ENCODE measurements around the gene TGM3.

The TGM3 gene

DNA sequence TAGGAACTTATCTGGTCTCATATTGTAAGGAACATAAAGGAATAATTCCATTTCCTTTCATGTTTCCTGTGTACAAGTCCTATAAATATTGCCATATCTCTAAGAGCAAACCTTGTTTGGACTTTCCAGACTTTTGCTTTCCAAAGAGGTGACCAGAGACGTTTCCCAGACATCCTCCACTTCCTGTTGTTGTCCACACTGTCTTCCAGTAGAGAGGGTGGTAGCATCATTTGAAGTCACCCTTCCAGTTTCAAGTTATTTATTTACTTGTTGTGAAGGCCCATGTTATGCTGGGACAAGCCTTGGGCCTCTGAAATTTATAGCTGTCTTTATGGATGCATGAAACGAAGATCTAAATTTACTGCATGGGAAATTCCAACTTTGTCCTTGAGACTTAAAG is 10.6 kb upstream of the TGM3 start:
- no peak for DNase-seq

GRCh38 chr20:2285613-2286012 is 10.2 kb upstream of the TGM3 start:
- no peak for DNase-seq

GRCh38 chr20:2287504-2287903 is 8.3 kb upstream of the TGM3 start:
- no peak for DNase-seq

GRCh38 chr20:2289475-2289874 is 6.3 kb upstream of the TGM3 start:
- no peak for DNase-seq

- DNase-seq: no peak
These were observed 5.3 kb upstream of the TGM3 start for GRCh38 chr20:2290486-2290885.

GRCh38 chr20:2292416-2293110 is 3.2 kb upstream of the TGM3 start:
- DNase-seq: no peak

DNA sequence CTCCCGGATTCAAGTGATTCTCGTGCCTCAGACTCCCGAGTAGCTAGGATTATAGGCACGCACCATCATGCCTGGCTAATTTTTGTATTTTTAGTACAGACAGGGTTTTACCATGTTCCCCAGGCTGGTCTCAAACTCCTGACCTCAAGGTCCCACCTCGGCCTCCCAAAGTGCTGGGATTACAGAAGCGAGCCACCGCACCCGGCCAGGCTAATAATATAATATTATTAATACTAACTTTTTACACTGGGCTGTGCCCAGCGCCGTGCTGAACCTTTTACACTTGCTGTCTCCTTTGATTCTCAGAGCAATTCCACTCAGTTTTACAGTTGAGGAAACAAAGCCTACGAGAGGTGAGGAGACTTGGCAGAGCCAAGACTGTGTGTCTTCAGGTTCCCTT is 2.3 kb upstream of the TGM3 start:
- DNase-seq: no peak

DNA sequence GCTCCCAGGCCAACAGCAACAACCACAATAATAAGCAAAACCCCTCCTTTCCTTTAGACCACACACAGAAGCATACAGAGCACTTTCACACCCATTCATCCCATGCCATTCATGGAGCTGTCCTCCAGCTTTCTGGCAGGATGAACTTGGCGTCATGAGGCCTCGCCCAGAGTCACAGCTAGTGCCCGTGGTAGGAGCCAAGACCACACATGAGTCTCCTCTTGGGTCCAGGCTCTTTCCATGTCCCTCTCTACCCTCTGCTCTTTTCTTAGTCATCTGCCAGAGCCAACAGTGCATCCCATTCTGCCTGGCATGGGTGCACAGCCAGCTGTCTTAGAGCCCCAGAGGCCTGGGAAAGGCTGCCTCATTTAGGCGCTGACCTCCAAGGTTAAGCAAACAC is 1.8 kb upstream of the TGM3 start:
- no peak for DNase-seq

DNA sequence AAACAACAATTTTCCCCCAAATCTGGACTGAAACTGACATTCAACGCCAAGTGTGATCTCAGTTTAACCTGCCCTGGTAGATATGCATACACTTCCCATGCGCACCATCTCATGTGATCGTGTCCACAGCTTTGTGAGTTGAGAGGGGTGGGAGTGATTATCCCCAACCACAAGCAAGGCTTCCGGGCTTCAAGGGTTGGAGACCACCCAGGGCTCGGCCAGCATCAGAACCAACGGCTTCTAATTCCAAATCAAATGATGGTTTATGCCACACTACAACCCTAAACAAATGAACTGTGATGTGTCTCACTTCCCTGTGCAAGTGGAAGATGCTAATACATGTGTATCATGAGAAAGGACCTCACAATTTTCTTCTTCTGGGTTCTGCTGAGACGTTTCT is 515 bp upstream of the TGM3 start:
- no peak for DNase-seq

DNA sequence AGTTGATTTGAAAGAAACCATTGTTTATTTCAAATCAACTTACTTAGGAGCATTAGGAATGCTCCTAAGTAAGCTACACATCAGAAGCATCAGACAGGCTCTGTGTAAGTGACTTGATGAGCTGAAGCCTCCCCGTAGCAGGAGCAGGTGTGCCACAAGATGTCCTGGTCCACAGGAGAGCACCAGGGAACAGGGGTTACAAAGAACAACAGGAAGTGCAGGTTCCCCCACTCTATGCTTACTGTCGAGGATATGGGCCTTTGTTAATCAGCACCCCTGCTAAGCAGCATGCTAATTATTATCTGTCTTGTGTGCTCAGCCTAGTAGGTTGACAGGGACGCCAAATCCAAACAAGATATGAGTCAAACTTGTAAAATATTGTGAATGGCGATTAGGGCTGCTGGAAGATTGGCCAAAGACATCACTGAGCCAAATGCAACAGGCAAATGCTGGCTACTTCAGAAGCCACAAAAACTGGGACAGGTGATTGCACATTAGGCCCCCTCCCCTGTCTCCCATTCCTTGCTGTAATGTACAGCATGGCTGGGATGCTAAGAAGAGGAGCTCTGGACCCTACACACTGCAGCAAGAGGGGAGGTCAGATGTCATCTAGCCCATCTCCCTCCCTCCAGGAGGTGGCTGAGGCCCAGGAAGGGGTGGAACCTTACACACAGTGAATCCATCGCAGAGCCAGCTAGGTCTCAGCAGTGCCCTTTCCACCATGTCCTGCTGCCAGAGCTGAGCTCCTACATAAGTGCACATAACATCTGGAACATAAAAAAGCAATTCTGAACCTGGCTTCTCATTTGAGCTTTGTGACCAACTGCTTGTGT is 939 bp downstream of the TGM3 start:
- no peak for DNase-seq

- no peak for DNase-seq
These were observed 1.5 kb downstream of the TGM3 start for GRCh38 chr20:2297357-2297728.

- DNase-seq: no peak
These were observed 2.3 kb downstream of the TGM3 start for GRCh38 chr20:2298116-2298515.

DNA sequence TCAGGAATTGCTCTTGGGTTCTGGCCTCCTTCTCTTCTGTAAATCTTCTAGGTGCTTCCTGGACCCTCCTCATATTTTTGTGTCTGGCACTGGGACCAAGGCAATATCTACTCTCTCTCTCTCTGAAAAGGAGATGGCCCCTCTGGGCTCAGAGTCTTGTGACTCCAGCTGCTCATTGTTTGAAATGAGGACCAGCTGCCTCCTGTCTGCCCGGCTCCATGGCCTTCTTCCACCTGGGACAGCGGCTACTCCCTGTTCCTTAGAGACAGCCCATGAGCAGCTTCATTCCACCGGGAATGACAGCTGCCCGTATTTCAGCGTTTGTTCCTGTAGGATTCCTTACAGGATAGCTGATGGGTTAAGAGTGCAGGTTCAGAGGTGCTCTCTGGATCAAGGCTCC is 2.9 kb downstream of the TGM3 start:
- no peak for DNase-seq

GRCh38 chr20:2299301-2299700 is 3.5 kb downstream of the TGM3 start:
- no peak for DNase-seq

DNA sequence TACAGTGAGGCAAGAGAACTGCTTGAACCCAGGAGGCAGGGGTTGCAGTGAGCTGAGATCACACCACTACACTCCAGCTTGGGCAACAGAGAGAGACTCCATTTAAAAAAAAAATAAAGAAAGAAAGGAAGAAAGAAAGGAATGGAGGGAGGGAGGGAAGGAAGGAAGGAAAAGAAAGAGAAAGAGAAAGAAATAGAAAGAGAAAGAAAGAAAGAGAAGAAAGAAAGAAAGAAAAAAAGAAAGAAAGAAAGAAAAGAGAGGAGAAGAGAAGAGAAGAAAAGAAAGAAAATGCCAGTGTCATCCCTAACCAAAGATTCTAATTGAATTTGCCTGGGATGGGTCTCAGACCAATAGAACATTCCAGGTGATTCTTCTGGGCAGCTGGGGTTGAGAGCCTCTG is 4.2 kb downstream of the TGM3 start:
- no peak for DNase-seq

DNA sequence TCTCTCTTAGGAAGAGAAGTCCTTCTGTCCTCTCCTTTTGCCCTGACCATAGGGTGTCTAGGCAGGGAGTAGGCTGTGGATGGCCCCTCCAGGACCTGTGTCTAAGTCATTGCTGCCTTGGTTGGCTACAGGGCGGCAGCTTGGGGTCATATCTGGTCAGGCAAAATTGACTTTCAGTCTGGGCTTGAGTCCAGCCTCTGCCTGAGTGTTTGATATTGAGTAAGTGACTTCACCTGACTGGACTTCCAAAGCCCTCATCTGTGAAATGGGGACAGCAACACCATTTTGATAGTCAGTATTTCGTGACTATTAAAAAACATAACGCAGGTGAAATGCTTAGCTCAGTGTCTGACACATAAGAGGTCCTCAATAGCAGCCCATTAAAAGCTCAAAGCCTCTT is 4.6 kb downstream of the TGM3 start:
- no peak for DNase-seq

- no peak for DNase-seq
These were observed 5.4 kb downstream of the TGM3 start for GRCh38 chr20:2301164-2301622.

GRCh38 chr20:2302384-2303060 is 6.7 kb downstream of the TGM3 start:
- no peak for DNase-seq

DNA sequence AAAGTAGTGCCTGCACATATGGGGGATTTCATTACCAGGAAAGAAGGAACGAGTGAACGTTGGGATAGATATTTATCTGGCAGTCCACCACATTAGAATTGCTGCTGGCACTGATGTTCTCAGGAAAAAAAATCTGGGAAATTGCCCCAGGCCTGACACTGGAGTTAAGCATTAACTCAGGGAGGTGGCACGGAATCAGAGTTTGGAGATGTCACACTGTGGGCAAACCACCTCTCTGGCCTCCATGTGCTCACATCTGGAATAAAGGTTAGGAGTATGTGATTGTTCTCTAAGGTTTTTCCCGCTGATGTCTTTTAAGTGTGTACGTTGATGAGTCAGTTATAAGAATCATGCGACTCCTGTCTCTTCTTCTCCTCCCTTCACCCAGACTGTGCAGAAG is 7.9 kb downstream of the TGM3 start:
- DNase-seq: no peak

DNA sequence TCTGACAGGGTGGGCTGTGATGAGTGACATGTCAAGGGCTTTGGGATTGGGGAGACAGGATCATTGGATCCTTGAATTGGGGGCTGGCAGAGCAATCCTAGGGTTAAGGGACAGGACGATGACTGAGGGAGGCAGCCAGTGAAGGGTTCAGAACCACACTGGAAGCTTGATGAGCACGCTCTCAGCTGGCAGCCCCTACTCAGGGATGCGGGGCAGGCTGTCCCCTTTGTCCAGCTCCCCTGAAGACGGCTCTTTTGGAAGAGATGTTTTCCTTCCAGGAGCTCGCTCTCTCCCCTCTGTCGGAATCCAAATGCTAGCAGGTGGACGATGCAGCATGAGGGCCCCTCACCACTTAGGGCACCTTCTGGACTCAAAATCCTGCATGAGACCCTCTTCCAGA is 8.4 kb downstream of the TGM3 start:
- DNase-seq: no peak

- DNase-seq: no peak
These were observed 9.2 kb downstream of the TGM3 start for GRCh38 chr20:2305029-2305428.

DNA sequence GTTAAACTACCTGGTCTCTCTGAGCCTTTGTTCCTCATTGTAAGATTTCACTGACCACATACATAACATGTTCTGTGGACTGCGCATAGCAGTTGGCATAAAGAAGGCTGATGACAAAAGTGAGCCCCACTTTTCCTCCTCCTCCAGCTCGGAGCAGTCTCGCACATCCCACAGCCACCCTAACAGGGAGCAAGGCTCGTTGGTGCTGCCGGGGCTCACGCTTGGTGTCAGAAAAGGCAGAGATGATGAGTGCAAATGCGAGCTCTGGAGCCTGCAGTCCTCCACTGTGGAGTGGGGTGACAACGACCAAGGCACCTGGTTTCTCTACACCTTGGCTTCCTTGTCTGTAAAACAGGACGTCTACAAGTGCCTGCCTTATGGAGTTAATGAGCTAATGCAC is 9.7 kb downstream of the TGM3 start:
- no peak for DNase-seq

- no peak for DNase-seq
These were observed 10.1 kb downstream of the TGM3 start for GRCh38 chr20:2305946-2306345.

GRCh38 chr20:2307136-2307535 is 11.3 kb downstream of the TGM3 start:
- no peak for DNase-seq

All from activated CD4-positive, alpha-beta T cell treated with anti-CD3 and anti-CD28 coated beads for 48 hours (primary cell).